ENCODE measurements around the gene SPATA46. TPM values are rescaled to one million over a fixed set of nuclear protein-coding genes. Genes with fewer than 3 reads are reported as not detected.

SPATA46 gene
- total and polyA plus RNA-seq, 2 experiments from 2014 or later, result not detected

GRCh38 chr1:162361349-162361748, 15.3 kb downstream of the SPATA46 start:
- Mint-ChIP-seq H3K27ac (no peak overlapping the region), H3K27me3 (ENCODE audit: insufficient read depth, low read depth, poor library complexity) (peaks cover 7% of the 10 kb centered on the region), H3K4me3 (no peak overlapping the region), H3K4me1 (peaks cover 6% of the 10 kb centered on the region), H3K9me3 (no peaks in the 10 kb centered on the region), H3K36me3 (ENCODE audit: low read depth) (peaks cover 28% of the 10 kb centered on the region)
- Histone ChIP-seq H3K27ac (ENCODE audit: low read depth) (no peak overlapping the region), H3K4me1 (ENCODE audit: insufficient read depth) (no peaks in the 10 kb centered on the region), H3K27me3 (ENCODE audit: insufficient read depth) (no peaks in the 10 kb centered on the region), H3K79me2 (replicated peaks; ENCODE audit: insufficient read depth) (no peaks in the 10 kb centered on the region), H4K20me1 (replicated peaks; ENCODE audit: insufficient read depth) (no peaks in the 10 kb centered on the region), H3K4me2 (no peak overlapping the region), H2AFZ (no peak overlapping the region), H3K9me2 (ENCODE audit: insufficient read depth) (no peaks in the 10 kb centered on the region), H3K36me3 (ENCODE audit: insufficient read depth) (no peaks in the 10 kb centered on the region), H3F3A (replicated peaks; ENCODE audit: low read depth) (no peaks in the 10 kb centered on the region), H3K4me3 (no peak overlapping the region)
- ATAC-seq, result no peak
- DNase-seq (ENCODE audit: low spot score), result no peak
- no peak for TF ChIP-seq CTCF (conservative IDR thresholded peaks at IDR 0.05; ENCODE audit: low read depth in 2 of 2)
- no peak for TF ChIP-seq CREB1 (CRISPR knock-in tag; IDR thresholded peaks at IDR 0.05; ENCODE audit: low read depth)
- TF ChIP-seq NANOG (IDR thresholded peaks at IDR 0.05; ENCODE audit: borderline replicate concordance), result no peak
- TF ChIP-seq ZNF331 (CRISPR knock-in tag; IDR thresholded peaks at IDR 0.05; ENCODE audit: low read depth), result no peak
- no peak for TF ChIP-seq JUNB (IDR thresholded peaks at IDR 0.05; ENCODE audit: unreplicated experiment)
- no peak for TF ChIP-seq ETS1 (IDR thresholded peaks at IDR 0.05)
- no peak for TF ChIP-seq ZNF114 (CRISPR knock-in tag; IDR thresholded peaks at IDR 0.05)

GRCh38 chr1:162360874-162361260, 15.8 kb downstream of the SPATA46 start:
- H3K4me1 Mint-ChIP-seq, result peaks cover 6% of the 10 kb centered on the region
- peaks cover 29% of the 10 kb centered on the region for H3K36me3 Mint-ChIP-seq (ENCODE audit: low read depth)
- DNase-seq (ENCODE audit: low spot score), result no peak
- Histone ChIP-seq H3K27me3 (ENCODE audit: insufficient read depth) (no peaks in the 10 kb centered on the region), H3K4me2 (no peak overlapping the region), H4K20me1 (replicated peaks; ENCODE audit: insufficient read depth) (no peaks in the 10 kb centered on the region), H3K27ac (ENCODE audit: low read depth) (no peak overlapping the region), H3K4me3 (no peak overlapping the region), H2AFZ (no peak overlapping the region), H3K79me2 (replicated peaks; ENCODE audit: insufficient read depth) (no peaks in the 10 kb centered on the region), H3F3A (replicated peaks; ENCODE audit: low read depth) (no peaks in the 10 kb centered on the region), H3K36me3 (ENCODE audit: insufficient read depth) (no peaks in the 10 kb centered on the region), H3K9me2 (ENCODE audit: insufficient read depth) (no peaks in the 10 kb centered on the region), H3K4me1 (ENCODE audit: insufficient read depth) (no peaks in the 10 kb centered on the region)
- H3K27me3 Mint-ChIP-seq (ENCODE audit: insufficient read depth, low read depth, poor library complexity), result peaks cover 7% of the 10 kb centered on the region
- no peak overlapping the region for H3K4me3 Mint-ChIP-seq
- ATAC-seq, result no peak
- no peak overlapping the region for H3K27ac Mint-ChIP-seq
- H3K9me3 Mint-ChIP-seq, result no peaks in the 10 kb centered on the region
- no peak for TF ChIP-seq EZH2 (IDR thresholded peaks at IDR 0.05; ENCODE audit: low read depth, unreplicated experiment)
- no peak for TF ChIP-seq POLR2AphosphoS5 (IDR thresholded peaks at IDR 0.05; ENCODE audit: low read depth)
- no peak for TF ChIP-seq ZNF462 (CRISPR knock-in tag; IDR thresholded peaks at IDR 0.05)
- TF ChIP-seq JUNB (IDR thresholded peaks at IDR 0.05; ENCODE audit: unreplicated experiment), result no peak
- no peak for TF ChIP-seq CTCF (conservative IDR thresholded peaks at IDR 0.05; ENCODE audit: low read depth in 2 of 2)
